Stimulated activated CD4-positive, alpha-beta T cell treated with anti-CD3 and anti-CD28 coated beads, Interleukin-1b, Interleukin-23, amount 100 ng/mL, for 1 hour (primary cell): Measurements from ENCODE around the gene PHKA1.
"Not testable (repeated sequence)": the region's sequence is repeated elsewhere in the genome, so short reads cannot be mapped to it uniquely, and the experiment has no call there.

ENCODE experiments used
- DNase-seq, 2 donors: peaks; one replicate each; pipeline ENCODE4 v3.0.0-alpha.2; 2020; ENCODE audit warnings: low read depth in 2 of 2

Gene PHKA1

DNA sequence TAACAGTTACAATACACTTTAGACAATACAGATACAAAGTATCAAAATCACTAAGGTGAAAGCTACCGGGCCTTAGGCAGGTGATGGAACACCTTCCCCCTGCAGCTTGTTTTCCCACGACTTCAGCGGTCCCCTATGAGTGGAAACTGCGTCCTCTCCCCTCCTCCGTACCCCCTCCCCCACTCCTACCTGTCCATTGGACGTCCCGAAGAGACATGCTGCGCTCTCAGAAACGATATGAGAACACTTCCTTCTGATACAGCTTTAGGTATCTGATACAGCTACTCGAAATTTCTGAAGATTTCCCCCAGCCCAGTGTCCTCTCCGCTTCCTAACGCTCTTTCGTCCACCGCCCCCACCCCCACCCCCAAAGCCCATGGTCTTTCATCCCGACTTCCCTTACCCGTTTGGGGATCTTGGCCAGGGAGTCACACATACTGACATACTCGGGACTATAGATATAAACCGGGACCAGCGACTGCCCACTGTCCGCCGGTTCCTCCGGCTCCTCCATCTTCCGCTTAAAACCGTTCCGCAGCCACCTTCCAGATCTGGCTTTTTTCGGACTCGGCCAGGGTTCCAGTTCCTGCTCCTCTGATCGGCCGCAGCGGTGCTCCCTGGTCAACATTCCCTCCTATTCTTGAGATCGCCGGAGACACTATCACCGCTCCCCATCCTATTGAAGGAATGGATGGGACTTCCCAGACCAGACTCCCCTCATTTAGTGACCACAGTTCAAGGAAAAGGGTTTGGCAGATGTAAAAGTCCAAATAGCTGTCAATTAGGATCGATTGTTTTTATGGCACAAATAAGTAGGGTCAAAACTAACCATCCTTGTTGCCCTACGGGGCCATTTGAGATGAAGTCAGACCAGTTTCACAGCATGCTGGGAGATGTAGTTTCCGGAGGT lies 141.6 kb downstream of the PHKA1 start, which contains the start of gene HDAC8:
HDAC8 (minus strand) TSS at position 596 of the 910 bp plus-strand sequence; CDS start at position 514, 82 bp downstream.
- DNase-seq = no peak

GRCh38 chrX:72569786-72570185 lies 144.3 kb downstream of the PHKA1 start:
- DNase-seq = no peak

GRCh38 chrX:72568406-72569092 lies 145.6 kb downstream of the PHKA1 start:
- no peak for DNase-seq

- no peak for DNase-seq
Observed at GRCh38 chrX:72566448-72566847, 147.7 kb downstream of the PHKA1 start.

DNA sequence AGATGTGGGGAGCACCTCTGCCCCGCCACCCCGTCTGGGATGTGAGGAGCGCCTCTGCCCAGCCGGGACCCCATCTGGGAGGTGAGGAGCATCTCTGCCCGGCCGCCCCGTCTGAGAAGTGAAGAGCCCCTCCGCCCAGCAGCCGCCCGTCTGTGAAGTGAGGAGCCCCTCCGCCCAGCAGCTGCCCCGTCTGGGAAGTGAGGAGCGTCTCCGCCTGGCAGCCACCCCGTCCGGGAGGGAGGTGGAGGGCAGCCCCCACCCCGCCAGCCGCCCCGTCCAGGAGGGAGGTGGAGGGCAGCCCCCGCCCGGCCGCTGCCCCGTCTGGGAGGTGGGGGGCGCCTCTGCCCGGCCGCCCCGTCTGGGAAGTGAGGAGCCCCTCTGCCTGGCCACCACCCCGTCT lies 154.5 kb downstream of the PHKA1 start:
- not testable (repeated sequence) for DNase-seq

- no peak for DNase-seq
Observed at GRCh38 chrX:72554448-72555140, 159.5 kb downstream of the PHKA1 start.

GRCh38 chrX:72552443-72552842 lies 161.7 kb downstream of the PHKA1 start:
- DNase-seq = not testable (repeated sequence)

GRCh38 chrX:72545990-72546389 lies 168.1 kb downstream of the PHKA1 start:
- DNase-seq = no peak

DNA sequence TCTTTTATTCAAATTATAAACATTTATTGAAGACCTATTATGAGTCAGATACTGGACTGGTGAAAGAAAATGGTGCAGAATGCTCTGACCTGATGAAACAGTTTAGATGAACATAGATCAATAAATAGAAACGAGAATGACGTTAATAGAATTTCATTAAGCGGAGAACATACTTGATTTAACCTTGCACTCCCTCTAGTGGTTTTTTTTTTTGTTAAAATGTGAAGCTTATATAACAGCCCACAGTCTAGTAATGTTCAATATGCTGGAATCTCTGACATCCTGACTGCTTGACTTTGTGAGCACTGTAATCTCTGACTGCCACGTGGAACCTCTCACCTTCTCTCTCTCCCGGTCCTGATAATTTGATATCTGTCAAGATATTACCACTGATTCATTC lies 173.8 kb downstream of the PHKA1 start:
- DNase-seq = no peak

DNA sequence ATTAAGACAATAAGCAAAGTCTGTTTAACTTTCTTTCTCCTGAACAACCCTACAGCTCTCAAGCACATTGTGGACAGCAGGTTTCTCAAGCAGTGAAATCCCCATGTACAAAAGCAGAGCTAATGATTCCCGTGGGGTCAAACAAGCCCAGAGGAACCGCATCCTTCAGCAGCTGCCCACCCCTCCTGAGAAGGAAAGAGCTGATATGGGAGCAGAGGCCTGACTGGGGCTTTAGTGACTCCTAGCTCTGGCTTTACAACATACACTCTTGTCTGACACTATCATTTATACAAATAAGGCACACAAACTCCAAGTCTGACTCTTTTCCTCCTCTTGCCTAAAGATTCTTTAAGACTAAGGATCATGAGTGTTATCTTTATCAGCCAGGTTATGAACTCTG lies 174.3 kb downstream of the PHKA1 start:
- DNase-seq = no peak

DNA sequence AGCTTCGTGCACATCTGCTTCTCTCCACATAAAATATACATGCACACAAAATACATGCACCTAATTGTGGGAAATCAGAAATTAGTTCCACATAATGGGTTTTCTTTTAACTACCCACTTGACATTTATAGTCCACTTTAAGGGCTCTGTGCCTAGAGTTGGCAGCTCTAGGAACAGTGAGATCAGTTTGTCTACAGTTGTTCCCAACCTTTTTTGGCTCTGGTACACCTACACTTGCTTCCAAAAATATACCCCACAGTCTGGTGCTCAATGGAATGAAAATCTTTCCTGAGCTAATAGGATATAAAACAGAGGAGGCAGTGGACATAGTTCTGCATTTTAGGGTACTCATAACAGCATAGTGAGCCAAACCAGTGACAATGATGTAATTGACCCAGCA lies 177.6 kb downstream of the PHKA1 start:
- no peak for DNase-seq

DNA sequence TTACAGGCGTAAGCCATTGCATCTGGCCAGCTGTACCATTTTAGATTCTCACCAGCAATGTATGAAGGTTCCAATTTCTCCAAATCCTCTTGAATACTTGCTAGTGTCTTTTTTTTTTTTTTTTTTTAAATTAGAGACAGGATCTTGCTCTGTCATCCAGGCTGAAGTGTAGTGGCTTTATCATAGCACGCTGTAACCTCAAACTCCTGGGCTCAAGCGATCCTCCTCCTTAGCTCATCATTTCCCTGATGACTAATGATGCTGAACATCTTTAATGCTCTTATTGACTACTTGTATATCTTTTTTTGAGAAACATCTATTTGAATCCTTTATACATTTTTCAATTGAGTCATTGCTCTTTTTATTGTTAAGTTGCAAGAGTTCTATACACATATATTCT lies 181.7 kb downstream of the PHKA1 start:
- DNase-seq = no peak
